Testis (tissue), 2 donors: ENCODE data around the gene CIT.

Experiments
- CTCF ChIP-seq, 3 experiments: fragments of 450-650 bp in 2 of 3; fragments of 200-600 bp in 1 of 3; sonication (generic) in 1 of 3; IDR thresholded peaks; one replicate each; pipeline ENCODE4 v1.5.1; 2016 to 2019; ENCODE audit warnings: antibody characterized with exemption in 3 of 3, mild to moderate bottlenecking in 2 of 3, moderate library complexity in 1 of 3
- POLR2A ChIP-seq: fragments of 450-650 bp; IDR thresholded peaks from one replicate; pipeline ENCODE4 v1.6.1; 2017; ENCODE audit warnings: antibody characterized with exemption, mild to moderate bottlenecking, moderate library complexity

GRCh38 chr12:119681111-119681510, 196.0 kb downstream of the CIT start:
- TF ChIP-seq POLR2A: no peak
- TF ChIP-seq CTCF (IDR thresholded peaks at IDR 0.05): no peak
